ENCODE results near the gene PEX16.

PEX16 gene

GRCh38 chr11:45917623-45918330 is at the start of gene PEX16:
PEX16 (minus strand) TSS chr11:45917877; CDS start chr11:45917811, 66 bp downstream.
- peak; percentile 91 for DNase-seq

- peak; percentile 50 for DNase-seq
These were observed 47.3 kb upstream of the PEX16 start for GRCh38 chr11:45964911-45965389.

- no peak for DNase-seq
These were observed 44.1 kb upstream of the PEX16 start for GRCh38 chr11:45961751-45962240.

GRCh38 chr11:45960387-45961095 is 42.9 kb upstream of the PEX16 start:
- no peak for DNase-seq

GRCh38 chr11:45959851-45960250 is 42.2 kb upstream of the PEX16 start:
- no peak for DNase-seq

- no peak for DNase-seq
These were observed 32.3 kb upstream of the PEX16 start for GRCh38 chr11:45949992-45950407.

GRCh38 chr11:45948356-45948755 is 30.7 kb upstream of the PEX16 start:
- DNase-seq: no peak

- DNase-seq: no peak
These were observed 30.2 kb upstream of the PEX16 start for GRCh38 chr11:45947885-45948284.

GRCh38 chr11:45945397-45945999 is 27.8 kb upstream of the PEX16 start:
- DNase-seq: no peak

- DNase-seq: no peak
These were observed 24.7 kb upstream of the PEX16 start for GRCh38 chr11:45942381-45942780.

- DNase-seq: no peak
These were observed 23.6 kb upstream of the PEX16 start for GRCh38 chr11:45941285-45941684.

- DNase-seq: no peak
These were observed 22.2 kb upstream of the PEX16 start for GRCh38 chr11:45939836-45940235.

GRCh38 chr11:45937916-45938315 is 20.2 kb upstream of the PEX16 start:
- DNase-seq: no peak

GRCh38 chr11:45936511-45937054 is 18.9 kb upstream of the PEX16 start:
- no peak for DNase-seq

- DNase-seq: no peak
These were observed 17.8 kb upstream of the PEX16 start for GRCh38 chr11:45935349-45936064.

GRCh38 chr11:45934580-45935318 is 17.1 kb upstream of the PEX16 start:
- no peak for DNase-seq

- no peak for DNase-seq
These were observed 16.3 kb upstream of the PEX16 start for GRCh38 chr11:45933846-45934579.

GRCh38 chr11:45933131-45933831 is 15.6 kb upstream of the PEX16 start:
- DNase-seq: no peak

- no peak for DNase-seq
These were observed 14.5 kb upstream of the PEX16 start for GRCh38 chr11:45932217-45932616.

- no peak for DNase-seq
These were observed 14.1 kb upstream of the PEX16 start for GRCh38 chr11:45931739-45932138.
